Fibroblast of lung (primary cell): Measurements from ENCODE around the gene NKAIN4. TPM values are rescaled to one million over a fixed set of nuclear protein-coding genes. Genes with fewer than 3 reads are reported as not detected.
A peak's percentile ranks its signal among the peaks of the same experiment; 100 is the strongest.

Source experiments
- DNase-seq, 2 donors: peaks; one replicate each; pipeline versions ENCODE4 v3.0.0 to v3.0.0-alpha.2; 2010; ENCODE audit warnings: low read depth in 2 of 2
- H2AFZ ChIP-seq: 2 replicates; pipeline ENCODE4 v1.5.1; 2012; ENCODE audit warnings: low read length, control low read depth, inconsistent platforms
- H3K27ac ChIP-seq: 2 replicates; pipeline ENCODE4 v1.5.1; 2011; ENCODE audit warnings: low read length, control low read depth; ENCODE audit not compliant: insufficient read depth
- H3K27me3 ChIP-seq: 2 replicates; pipeline ENCODE4 v1.5.1; 2011; ENCODE audit warnings: mild to moderate bottlenecking, low read length; ENCODE audit not compliant: control insufficient read depth, insufficient read depth
- H3K36me3 ChIP-seq: 2 replicates; pipeline ENCODE4 v1.5.1; 2011; ENCODE audit warnings: low read length; ENCODE audit not compliant: control insufficient read depth, insufficient read depth
- H3K4me1 ChIP-seq: 2 replicates; pipeline ENCODE4 v1.5.1; 2011; ENCODE audit warnings: low read length; ENCODE audit not compliant: control insufficient read depth, insufficient read depth; ENCODE audit errors: extremely low read depth
- H3K4me2 ChIP-seq: 2 replicates; pipeline ENCODE4 v1.5.1; 2011; ENCODE audit warnings: low read length, control low read depth; ENCODE audit not compliant: insufficient read depth; ENCODE audit errors: extremely low read depth
- H3K4me3 ChIP-seq, 4 experiments: fragments of 200-600 bp in 1 of 4; sonication (generic) in 1 of 4; replicated peaks in 1 of 4; 2 replicates each; pipeline ENCODE4 v1.5.1; 2011 to 2016; ENCODE audit warnings: low read length in 4 of 4, low read depth in 3 of 4, mild to moderate bottlenecking in 3 of 4, control low read depth in 2 of 4, inconsistent platforms in 1 of 4, mixed read lengths in 1 of 4; ENCODE audit not compliant: insufficient read depth in 1 of 4; ENCODE audit errors: control extremely low read depth in 1 of 4
- H3K79me2 ChIP-seq: 2 replicates; pipeline ENCODE4 v1.5.1; 2012; ENCODE audit warnings: mild to moderate bottlenecking, low read length, inconsistent platforms; ENCODE audit not compliant: control insufficient read depth, insufficient read depth
- H3K9ac ChIP-seq: 2 replicates; pipeline ENCODE4 v1.5.1; 2011; ENCODE audit warnings: mild to moderate bottlenecking, low read length, control low read depth; ENCODE audit not compliant: insufficient read depth
- H3K9me3 ChIP-seq: 2 replicates; pipeline ENCODE4 v1.5.1; 2012; ENCODE audit warnings: low read depth, low read length; ENCODE audit not compliant: control insufficient read depth, insufficient read depth
- H4K20me1 ChIP-seq: 2 replicates; pipeline ENCODE4 v1.5.1; 2011; ENCODE audit warnings: low read length; ENCODE audit not compliant: control insufficient read depth, insufficient read depth; ENCODE audit errors: extremely low read depth
- CTCF ChIP-seq, 2 donors: IDR thresholded peaks in 1 of 2; conservative IDR thresholded peaks in 1 of 2; 1 replicate in 1 of 2; 2 replicates in 1 of 2; pipeline ENCODE4 v1.5.1; 2011 to 2012; ENCODE audit warnings: low read length in 2 of 2, control low read depth in 1 of 2, inconsistent platforms in 1 of 2, low read depth in 1 of 2, mild to moderate bottlenecking in 1 of 2
- EZH2 ChIP-seq: IDR thresholded peaks from 2 replicates; pipeline ENCODE4 v1.5.1; 2012; ENCODE audit warnings: low read length, control low read depth, mild to moderate bottlenecking; ENCODE audit errors: missing control alignments
- polyA plus RNA-seq, 2 donors: library from polyadenylated mRNA; depleted of rRNA in 1 of 2; stranded (reverse) in 1 of 2; unstranded in 1 of 2; fragments of >200 nt; gene quantifications; 2 replicates each; pipeline ENCODE4 v1.2.1, GENCODE V29; 2011 to 2012; ENCODE audit warnings: missing spikeins in 1 of 2
- total RNA-seq: library from RNA; depleted of rRNA; stranded (reverse); fragments of >200 nt; gene quantifications from 2 replicates; pipeline ENCODE4 v1.2.1, GENCODE V29; 2014

Gene NKAIN4
- total and polyA plus RNA-seq, 2 donors (not counting 1 experiment from before 2014, with no cell fraction given) = not detected

- no peaks in the 10 kb centered on the region for H3K4me1 ChIP-seq
- peaks cover 14% of the 10 kb centered on the region for H3K36me3 ChIP-seq
- no peak overlapping the region for H3K4me3 ChIP-seq
- DNase-seq = no peak
- H3K4me2 ChIP-seq = no peak overlapping the region
- no peak overlapping the region for H2AFZ ChIP-seq
- H4K20me1 ChIP-seq = no peaks in the 10 kb centered on the region
- H3K9me3 ChIP-seq = no peaks in the 10 kb centered on the region
- H3K9ac ChIP-seq = no peak overlapping the region
- no peak overlapping the region for H3K27ac ChIP-seq
- H3K27me3 ChIP-seq = peaks cover 11% of the 10 kb centered on the region
- no peak for TF ChIP-seq CTCF (conservative IDR thresholded peaks at IDR 0.05 in 1 of 2, IDR thresholded peaks at IDR 0.05 in 1 of 2; ENCODE audit: low read depth in 1 of 2, low read length in 2 of 2)
- no peak for TF ChIP-seq EZH2
- no peaks in the 10 kb centered on the region for H3K79me2 ChIP-seq
Measured at GRCh38 chr20:63291811-63292210, 37.5 kb upstream of the NKAIN4 start.

GRCh38 chr20:63290677-63291472 is 36.6 kb upstream of the NKAIN4 start:
- TF ChIP-seq EZH2 = no peak
- TF ChIP-seq CTCF (conservative IDR thresholded peaks at IDR 0.05 in 1 of 2, IDR thresholded peaks at IDR 0.05 in 1 of 2; ENCODE audit: low read depth in 1 of 2, low read length in 2 of 2) = peak; percentile 35 to 55
- H3K9me3 ChIP-seq = no peaks in the 10 kb centered on the region
- H3K4me1 ChIP-seq = no peaks in the 10 kb centered on the region
- peaks cover 16% of the 10 kb centered on the region for H3K36me3 ChIP-seq
- H3K4me3 ChIP-seq = no peak overlapping the region
- H2AFZ ChIP-seq = no peak overlapping the region
- peaks cover 6% of the 10 kb centered on the region for H3K27me3 ChIP-seq
- no peaks in the 10 kb centered on the region for H4K20me1 ChIP-seq
- no peaks in the 10 kb centered on the region for H3K79me2 ChIP-seq
- no peak overlapping the region for H3K27ac ChIP-seq
- no peak overlapping the region for H3K4me2 ChIP-seq
- peak; percentile 12 to 28 for DNase-seq
- H3K9ac ChIP-seq = no peak overlapping the region

GRCh38 chr20:63290136-63290676 is 35.9 kb upstream of the NKAIN4 start:
- no peak overlapping the region for H3K4me2 ChIP-seq
- H3K4me3 ChIP-seq = no peak overlapping the region
- no peaks in the 10 kb centered on the region for H3K9me3 ChIP-seq
- H3K79me2 ChIP-seq = no peaks in the 10 kb centered on the region
- no peaks in the 10 kb centered on the region for H4K20me1 ChIP-seq
- no peak for TF ChIP-seq CTCF (conservative IDR thresholded peaks at IDR 0.05 in 1 of 2, IDR thresholded peaks at IDR 0.05 in 1 of 2; ENCODE audit: low read depth in 1 of 2, low read length in 2 of 2)
- TF ChIP-seq EZH2 = no peak
- no peak overlapping the region for H3K27ac ChIP-seq
- no peak for DNase-seq
- H3K9ac ChIP-seq = no peak overlapping the region
- peaks cover 19% of the 10 kb centered on the region for H3K36me3 ChIP-seq
- H3K27me3 ChIP-seq = no peaks in the 10 kb centered on the region
- H3K4me1 ChIP-seq = no peaks in the 10 kb centered on the region
- no peak overlapping the region for H2AFZ ChIP-seq
